Stimulated activated CD4-positive, alpha-beta T cell treated with anti-CD3 and anti-CD28 coated beads, Interleukin-1b, Interleukin-23, amount 100 ng/mL, for 24 hours (primary cell): Measurements from ENCODE around the gene QSOX2.

Source experiments
- DNase-seq, 4 experiments: peaks; one replicate each; pipeline ENCODE4 v3.0.0-alpha.2; 2020; ENCODE audit warnings: low read depth in 4 of 4, low spot score in 1 of 4

Gene QSOX2

DNA sequence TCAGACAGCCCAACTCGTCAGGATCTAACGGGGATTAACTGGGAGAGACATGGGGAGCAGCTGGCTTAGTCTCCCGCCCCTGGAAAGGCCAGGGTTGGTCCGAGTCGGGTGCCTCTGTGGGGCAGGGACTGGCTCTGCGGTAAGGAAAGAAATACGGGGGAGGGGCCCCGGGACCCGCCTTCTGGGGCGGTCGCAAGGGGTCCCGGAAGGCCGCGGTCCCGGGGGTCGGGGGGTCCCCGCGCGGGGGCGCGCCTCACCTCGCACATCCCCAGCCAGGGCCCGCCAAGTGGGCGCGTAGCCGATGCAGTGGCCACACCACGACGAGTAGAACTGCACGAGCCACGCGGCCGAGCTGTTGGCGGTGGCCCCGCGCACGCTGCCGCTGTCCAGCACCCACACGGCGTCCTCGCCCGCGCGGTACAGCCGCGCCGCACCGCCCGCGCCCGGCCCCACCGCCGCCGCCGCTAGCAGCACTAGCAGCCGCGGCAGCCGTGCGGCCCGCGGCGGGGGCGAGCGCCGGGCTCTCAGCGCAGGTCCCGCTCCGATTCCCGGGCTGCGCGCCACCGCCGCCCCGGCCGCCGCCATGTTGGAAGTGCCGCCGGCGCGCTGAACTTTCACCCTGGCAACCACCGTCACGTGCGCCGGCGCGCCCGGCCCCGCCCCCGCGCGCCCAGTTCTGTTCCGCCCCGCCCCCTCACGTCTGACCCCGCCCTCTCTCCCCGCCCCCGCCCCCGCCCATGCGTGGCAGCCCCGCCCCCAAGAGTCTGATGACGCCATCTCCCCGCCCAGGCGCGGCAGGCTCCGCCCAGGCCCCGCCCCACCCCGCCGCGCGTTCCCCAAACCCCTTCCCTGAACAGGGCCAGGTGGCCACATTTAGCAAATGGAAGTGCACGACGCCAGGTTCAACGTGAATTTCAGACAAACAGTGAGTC, at the start of gene QSOX2:
TSS of gene QSOX2 (minus strand) at position 594 of the 932 bp plus-strand sequence. CDS start at position 585, 9 bp downstream.
- peak; percentile 72 to 90 (median 74) for DNase-seq

- DNase-seq: no peak
Observed at GRCh38 chr9:136295055-136295454, 49.4 kb upstream of the QSOX2 start.

DNA sequence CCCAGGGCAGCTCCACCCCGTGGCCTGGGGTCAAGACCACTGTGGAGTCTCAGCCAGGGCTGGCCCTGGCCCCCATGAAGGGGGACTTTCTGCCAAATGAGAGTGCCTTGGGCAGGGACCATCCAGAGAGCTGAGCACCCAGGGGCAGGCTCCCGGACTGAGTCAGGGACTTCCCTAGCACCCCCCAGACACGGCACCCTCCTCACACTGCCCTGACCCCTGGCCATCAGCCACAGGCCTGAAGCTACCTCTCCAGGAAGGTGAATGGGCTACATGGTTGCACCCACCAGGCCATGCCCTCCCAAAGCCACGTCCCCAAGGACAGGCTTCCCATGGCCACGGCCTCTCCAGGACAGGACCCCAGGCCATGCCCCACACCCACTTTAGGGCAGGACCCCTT, 48.8 kb upstream of the QSOX2 start:
- DNase-seq: no peak

GRCh38 chr9:136293476-136294077, 48.0 kb upstream of the QSOX2 start:
- no peak for DNase-seq

- DNase-seq: no peak
Observed at GRCh38 chr9:136292591-136293448, 47.2 kb upstream of the QSOX2 start.

- no peak for DNase-seq
Observed at GRCh38 chr9:136292026-136292538, 46.5 kb upstream of the QSOX2 start.

GRCh38 chr9:136291306-136292025, 45.9 kb upstream of the QSOX2 start:
- DNase-seq: no peak

- DNase-seq: no peak
Observed at GRCh38 chr9:136290508-136291000, 44.9 kb upstream of the QSOX2 start.

- no peak for DNase-seq
Observed at GRCh38 chr9:136289651-136290507, 44.3 kb upstream of the QSOX2 start.

DNA sequence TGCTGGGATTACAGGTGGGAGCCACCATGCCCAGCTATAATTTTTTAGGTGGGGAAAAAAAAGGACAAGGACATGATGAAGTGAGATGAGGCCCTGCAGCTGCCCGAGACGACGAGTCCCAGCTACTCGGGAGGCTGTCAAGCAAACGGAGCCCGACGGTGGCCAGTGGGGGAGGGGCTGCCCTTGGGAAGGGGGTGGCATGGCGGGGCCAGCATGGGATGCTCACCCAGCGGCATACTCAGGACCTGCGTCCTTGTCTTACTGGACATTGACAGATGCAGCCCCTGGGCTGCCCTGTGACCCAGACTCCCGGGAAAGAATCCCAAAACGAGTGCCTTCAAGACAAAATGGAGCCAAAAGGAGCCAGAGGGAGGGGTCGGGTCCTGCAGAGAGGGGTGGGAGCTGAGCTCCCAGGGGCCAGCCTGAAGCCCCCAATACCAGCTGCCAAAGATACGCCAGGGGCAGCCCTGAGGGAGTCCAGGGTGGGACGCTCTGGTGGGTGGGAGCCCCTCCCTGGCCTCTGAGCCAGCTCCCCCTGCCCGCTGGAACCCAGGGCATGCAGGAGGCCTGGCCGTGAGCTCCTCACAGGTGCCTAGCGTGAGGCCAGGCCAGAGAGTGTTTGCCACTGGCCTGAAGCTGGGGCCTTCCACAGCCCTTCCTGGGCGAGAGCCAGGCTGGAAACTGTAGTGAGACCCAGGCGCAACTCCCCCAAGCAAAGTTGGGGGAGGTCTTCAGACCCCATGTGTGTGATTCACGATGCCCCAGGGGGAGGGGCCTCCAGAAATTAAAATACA, 42.5 kb upstream of the QSOX2 start:
- no peak for DNase-seq

GRCh38 chr9:136286987-136287379, 41.4 kb upstream of the QSOX2 start:
- DNase-seq: no peak

- DNase-seq: no peak
Observed at GRCh38 chr9:136286359-136286986, 40.9 kb upstream of the QSOX2 start.

- DNase-seq: no peak
Observed at GRCh38 chr9:136285501-136286358, 40.1 kb upstream of the QSOX2 start.

- no peak for DNase-seq
Observed at GRCh38 chr9:136284951-136285350, 39.3 kb upstream of the QSOX2 start.

GRCh38 chr9:136284311-136284710, 38.7 kb upstream of the QSOX2 start:
- DNase-seq: no peak

DNA sequence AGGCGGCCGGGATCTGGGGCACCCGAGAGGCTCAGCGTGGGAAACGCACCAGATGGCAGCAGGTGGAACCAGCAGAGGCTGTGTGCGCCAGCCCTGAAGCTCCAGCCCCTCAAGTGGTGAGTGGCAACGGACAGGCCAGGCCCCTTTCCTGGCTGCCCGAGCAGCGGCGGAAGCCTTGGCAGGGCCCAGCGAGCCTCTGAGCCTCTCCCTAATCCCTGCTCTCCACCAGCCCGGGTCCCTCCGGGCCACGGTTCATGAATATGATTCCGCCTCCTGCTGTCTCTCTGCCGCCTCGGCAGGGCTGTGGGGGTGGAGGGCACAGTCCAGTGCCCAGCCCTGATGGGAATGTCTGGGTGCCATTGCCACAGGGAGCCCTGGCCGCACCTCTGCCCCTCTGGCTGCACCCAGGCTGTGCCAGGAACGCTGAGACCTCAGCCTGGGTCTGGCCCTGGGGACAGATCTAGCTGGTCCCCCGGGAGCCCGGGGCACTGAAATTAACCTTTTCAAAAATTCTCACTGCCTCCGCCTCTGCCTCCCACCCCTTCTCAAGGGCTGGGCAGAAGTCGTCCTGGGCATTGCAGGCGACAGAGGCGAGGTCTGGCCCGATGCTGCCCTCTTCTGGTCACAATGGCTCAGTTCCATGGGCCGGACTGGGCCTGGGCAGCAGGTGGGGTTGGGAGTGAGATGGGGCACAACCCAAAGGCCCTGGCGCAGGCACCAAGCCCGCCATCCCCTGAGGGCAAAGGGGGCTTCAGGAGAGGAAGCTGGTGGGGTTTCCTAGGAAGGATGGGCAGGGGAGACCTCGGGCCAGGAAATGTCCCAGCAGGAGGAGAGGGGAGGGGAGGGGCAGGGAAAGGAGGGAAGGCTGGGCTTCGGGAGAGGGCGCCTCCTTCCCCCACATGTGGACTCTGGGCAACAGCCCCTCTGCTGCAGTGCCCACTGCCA, 38.0 kb upstream of the QSOX2 start:
- DNase-seq: peak; percentile 50 to 66 (median 60)
